ENCODE measurements around the gene GBF1.

DNA sequence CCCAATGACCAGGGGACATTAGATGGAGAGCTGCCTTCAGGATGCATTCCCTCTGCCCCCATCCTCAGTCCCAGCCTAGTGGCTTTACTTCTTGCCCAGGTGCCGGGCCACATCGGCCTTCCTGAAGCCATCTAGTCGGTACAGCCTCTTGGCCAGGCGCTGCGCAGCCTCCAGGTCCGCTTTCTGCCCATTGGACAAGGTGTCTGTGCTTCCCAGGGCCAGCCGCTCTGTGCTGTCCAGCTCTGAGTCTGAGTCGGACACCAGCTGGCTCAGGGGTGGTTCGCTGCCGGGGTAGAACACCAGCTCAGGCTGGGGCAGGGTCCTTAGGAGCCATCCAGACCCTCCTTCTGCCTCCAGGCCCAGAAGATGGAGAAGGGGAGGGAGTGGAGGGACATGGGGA, 167.0 kb downstream of the GBF1 start:
- TF ChIP-seq CTCF (IDR thresholded peaks at IDR 0.05 in 8 of 11, conservative IDR thresholded peaks at IDR 0.05 in 3 of 11) (no peak), POLR2A (IDR thresholded peaks at IDR 0.05) (no peak)

Measured in spleen (tissue), 7 donors.